Natural killer cell (primary cell): ENCODE measurements around the gene LORICRIN. TPM values are rescaled to one million over a fixed set of nuclear protein-coding genes. Genes with fewer than 3 reads are reported as not detected.

Experiments used
- ATAC-seq, 3 donors: fragments of 150-1000 bp in 2 of 3; fragments of 200-7000 bp in 1 of 3; cut with Tn5 transposase; 1 replicate in 1 of 3; 2 replicates in 2 of 3; pipeline ENCODE4 v1.10.0; 2021; ENCODE audit warnings: mild to moderate bottlenecking in 2 of 3, moderate library complexity in 2 of 3
- DNase-seq, 2 donors: peaks; one replicate each; pipeline versions ENCODE4 v3.0.0 to v3.0.0-alpha.2; 2013 to 2021; ENCODE audit warnings: mixed read lengths in 1 of 2
- H3K27ac ChIP-seq: one replicate; pipeline ENCODE4 v1.5.1; 2013; ENCODE audit warnings: mild to moderate bottlenecking, low read length
- H3K27me3 ChIP-seq: one replicate; pipeline ENCODE4 v1.6.1; 2013; ENCODE audit warnings: low read length; ENCODE audit not compliant: control insufficient read depth, insufficient read depth
- H3K36me3 ChIP-seq: one replicate; pipeline ENCODE4 v1.6.1; 2013; ENCODE audit warnings: low read length; ENCODE audit not compliant: control insufficient read depth, insufficient read depth
- H3K4me1 ChIP-seq: one replicate; pipeline ENCODE4 v1.6.1; 2013; ENCODE audit warnings: low read length; ENCODE audit not compliant: control insufficient read depth, insufficient read depth
- H3K4me3 ChIP-seq: one replicate; pipeline ENCODE4 v1.5.1; 2013; ENCODE audit warnings: low read length
- H3K9me3 ChIP-seq: one replicate; pipeline ENCODE4 v1.6.1; 2013; ENCODE audit warnings: low read length; ENCODE audit not compliant: control insufficient read depth, insufficient read depth
- H3K27ac Mint-ChIP-seq, 2 donors: one replicate each; pipeline ENCODE4 v1.8.0; 2022; ENCODE audit warnings: mild to moderate bottlenecking in 2 of 2, mixed read lengths in 2 of 2, moderate library complexity in 1 of 2
- H3K27me3 Mint-ChIP-seq, 2 donors: one replicate each; pipeline ENCODE4 v1.8.0; 2022; ENCODE audit warnings: low read depth in 2 of 2, mixed read lengths in 2 of 2
- H3K36me3 Mint-ChIP-seq: one replicate; pipeline ENCODE4 v1.8.0; 2022; ENCODE audit warnings: mixed read lengths
- H3K4me1 Mint-ChIP-seq, 2 donors: one replicate each; pipeline ENCODE4 v1.8.0; 2022; ENCODE audit warnings: mixed read lengths in 2 of 2
- H3K4me3 Mint-ChIP-seq: one replicate; pipeline ENCODE4 v1.8.0; 2022; ENCODE audit warnings: mild to moderate bottlenecking, moderate library complexity, mixed read lengths
- H3K9me3 Mint-ChIP-seq, 2 donors: one replicate each; pipeline ENCODE4 v1.8.0; 2022; ENCODE audit warnings: mixed read lengths in 2 of 2
- WGBS: methylation state at CpG from one replicate; pipeline ENCODE4 v1.1.7; 2013; ENCODE audit warnings: missing lambda C conversion rate; ENCODE audit not compliant: insufficient coverage; 5-methylcytosine and 5-hydroxymethylcytosine counted together
- intact Hi-C: fragments of 100-400 bp; cut with micrococcal nuclease; formaldehyde crosslinking; loops from one replicate; pipeline ENCODE4 v1.14.2; 2022
- total RNA-seq, 4 donors: library from RNA; stranded (reverse); fragments of 120-200 nt in 1 of 4; gene quantifications; one replicate each; pipeline versions ENCODE4 v1.2.3 to v1.2.4, GENCODE V29; 2013 to 2022
- TF ChIP-seq, protein P1 (sequence below): fragments of 200-600 bp; IDR thresholded peaks from one replicate; pipeline ENCODE4 v1.8.0; 2022; ENCODE audit warnings: antibody characterized with exemption

LORICRIN gene
- total RNA-seq, 3 donors from 2014 or later (not counting 1 experiment from before 2014, with no cell fraction given), result not detected

DNA sequence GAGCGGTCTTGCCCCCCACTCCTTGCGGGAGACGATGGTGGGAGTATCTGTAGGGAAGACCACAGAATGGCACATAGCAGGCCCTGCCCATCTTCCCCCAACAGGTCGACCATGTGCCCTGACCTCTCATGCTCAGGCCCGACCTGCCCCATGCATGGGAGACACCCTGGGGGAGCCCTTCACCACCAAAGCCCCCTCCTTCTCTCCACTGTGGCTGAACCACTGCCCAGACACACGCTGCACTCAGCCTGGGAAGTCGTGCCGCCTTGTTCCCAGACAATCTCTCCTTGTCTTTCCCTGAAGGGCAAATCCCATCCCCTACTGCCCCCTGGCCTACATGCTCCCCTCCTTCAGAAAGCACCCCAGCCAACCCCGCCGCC lies 47.7 kb downstream of the LORICRIN start:
- no peak overlapping the region for H3K27ac Mint-ChIP-seq
- Histone ChIP-seq H3K4me1 (no peaks in the 10 kb centered on the region), H3K27me3 (no peaks in the 10 kb centered on the region), H3K4me3 (no peak overlapping the region), H3K27ac (no peak overlapping the region), H3K36me3 (no peaks in the 10 kb centered on the region), H3K9me3 (no peaks in the 10 kb centered on the region)
- intact Hi-C loops, result no loop called here
- DNase-seq (no peak), ATAC-seq (no peak)
- no peaks in the 10 kb centered on the region for H3K4me1 Mint-ChIP-seq
- 85% methylated on average over 10 of the region's 10 CpGs for WGBS
- H3K36me3 Mint-ChIP-seq, result no peaks in the 10 kb centered on the region
- no peak overlapping the region for H3K4me3 Mint-ChIP-seq
- H3K9me3 Mint-ChIP-seq, result no peaks in the 10 kb centered on the region
- TF ChIP-seq, protein P1, sequence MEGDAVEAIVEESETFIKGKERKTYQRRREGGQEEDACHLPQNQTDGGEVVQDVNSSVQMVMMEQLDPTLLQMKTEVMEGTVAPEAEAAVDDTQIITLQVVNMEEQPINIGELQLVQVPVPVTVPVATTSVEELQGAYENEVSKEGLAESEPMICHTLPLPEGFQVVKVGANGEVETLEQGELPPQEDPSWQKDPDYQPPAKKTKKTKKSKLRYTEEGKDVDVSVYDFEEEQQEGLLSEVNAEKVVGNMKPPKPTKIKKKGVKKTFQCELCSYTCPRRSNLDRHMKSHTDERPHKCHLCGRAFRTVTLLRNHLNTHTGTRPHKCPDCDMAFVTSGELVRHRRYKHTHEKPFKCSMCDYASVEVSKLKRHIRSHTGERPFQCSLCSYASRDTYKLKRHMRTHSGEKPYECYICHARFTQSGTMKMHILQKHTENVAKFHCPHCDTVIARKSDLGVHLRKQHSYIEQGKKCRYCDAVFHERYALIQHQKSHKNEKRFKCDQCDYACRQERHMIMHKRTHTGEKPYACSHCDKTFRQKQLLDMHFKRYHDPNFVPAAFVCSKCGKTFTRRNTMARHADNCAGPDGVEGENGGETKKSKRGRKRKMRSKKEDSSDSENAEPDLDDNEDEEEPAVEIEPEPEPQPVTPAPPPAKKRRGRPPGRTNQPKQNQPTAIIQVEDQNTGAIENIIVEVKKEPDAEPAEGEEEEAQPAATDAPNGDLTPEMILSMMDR, result no peak
- H3K27me3 Mint-ChIP-seq, result peaks cover 0 to 19% of the 10 kb centered on the region in 2 donors

DNA sequence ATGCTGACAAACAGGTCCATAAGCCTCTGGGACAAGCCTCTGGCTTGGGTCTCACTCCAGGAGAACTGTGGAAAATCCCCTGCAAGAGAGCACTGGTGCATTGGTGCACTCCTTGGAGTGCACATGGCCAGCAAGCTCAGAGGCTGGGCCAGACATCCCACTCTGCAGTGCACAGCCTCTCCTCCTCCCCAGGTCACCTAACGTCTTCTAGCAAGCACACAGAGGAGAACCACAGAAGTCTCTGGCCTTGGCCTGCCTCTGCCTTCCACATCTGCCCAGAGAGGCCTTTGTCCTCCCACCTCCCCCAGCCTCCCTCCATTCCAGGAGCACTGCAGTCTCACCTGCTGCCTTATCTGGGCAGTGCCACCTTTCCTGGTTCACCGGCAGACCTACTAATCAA lies 49.1 kb downstream of the LORICRIN start:
- no peak overlapping the region for H3K4me3 ChIP-seq
- no peak overlapping the region for H3K4me3 Mint-ChIP-seq
- H3K27ac Mint-ChIP-seq, result no peak overlapping the region
- peaks cover 3 to 19% of the 10 kb centered on the region in 2 donors for H3K27me3 Mint-ChIP-seq
- ATAC-seq (no peak), DNase-seq (no peak)
- H3K9me3 Mint-ChIP-seq, result no peaks in the 10 kb centered on the region
- no peaks in the 10 kb centered on the region for H3K4me1 Mint-ChIP-seq
- 81% methylated on average over 2 of the region's 2 CpGs for WGBS
- no peaks in the 10 kb centered on the region for H3K4me1 ChIP-seq
- H3K9me3 ChIP-seq, result no peaks in the 10 kb centered on the region
- H3K36me3 ChIP-seq, result no peaks in the 10 kb centered on the region
- TF ChIP-seq, protein P1, result no peak
- H3K36me3 Mint-ChIP-seq, result no peaks in the 10 kb centered on the region
- H3K27me3 ChIP-seq, result no peaks in the 10 kb centered on the region
- intact Hi-C loops, result no loop called here
- H3K27ac ChIP-seq, result no peak overlapping the region

DNA sequence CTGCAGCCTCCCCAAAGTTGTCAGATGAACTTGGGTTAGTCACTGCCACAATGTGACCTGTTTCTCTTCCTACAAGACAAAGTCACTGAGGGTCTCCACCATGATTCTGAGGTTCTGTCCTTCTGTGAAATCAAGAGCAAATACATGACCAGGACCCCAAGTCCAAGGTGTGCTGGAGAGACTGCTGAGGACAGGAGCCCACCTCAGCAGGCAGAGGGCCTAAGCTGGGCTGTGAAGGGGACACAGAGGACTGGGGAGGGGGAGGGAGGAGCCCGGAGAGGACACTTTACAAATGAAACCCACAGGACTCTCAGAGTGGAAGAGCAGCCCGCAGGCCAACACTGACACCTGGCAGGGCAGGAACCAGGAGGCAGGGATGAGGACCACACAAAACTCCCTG lies 50.0 kb downstream of the LORICRIN start:
- H3K9me3 Mint-ChIP-seq, result no peaks in the 10 kb centered on the region

DNA sequence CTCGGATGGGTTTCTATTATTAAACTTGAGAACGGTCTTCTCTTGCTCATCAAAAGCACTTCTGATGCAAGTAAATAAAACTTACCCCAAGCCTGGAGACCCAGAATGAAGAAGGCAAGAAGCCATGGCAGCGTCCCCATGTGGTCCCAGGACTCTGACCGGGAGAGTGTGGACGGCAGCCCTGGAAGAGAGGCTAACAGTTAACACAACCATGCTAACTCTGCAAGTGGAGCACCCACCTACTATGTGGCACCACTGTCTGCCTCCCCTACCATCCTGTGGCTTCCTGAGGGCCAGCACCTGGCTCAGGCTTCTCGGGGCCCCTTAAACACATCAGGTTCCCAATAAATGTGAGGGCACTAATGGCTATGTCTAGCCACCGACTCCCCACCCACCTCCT lies 51.0 kb downstream of the LORICRIN start:
- H3K27ac Mint-ChIP-seq, result no peak overlapping the region
- ATAC-seq, result no peak
- 79% methylated on average over 6 of the region's 7 CpGs for WGBS
- TF ChIP-seq, protein P1, result no peak
- no peak overlapping the region for H3K4me3 Mint-ChIP-seq
- peaks cover 3 to 15% of the 10 kb centered on the region in 2 donors for H3K27me3 Mint-ChIP-seq
- no peaks in the 10 kb centered on the region for H3K36me3 ChIP-seq
- no peaks in the 10 kb centered on the region for H3K9me3 ChIP-seq
- no peak overlapping the region for H3K4me3 ChIP-seq
- no peak overlapping the region for H3K27ac ChIP-seq
- H3K36me3 Mint-ChIP-seq, result no peaks in the 10 kb centered on the region
- H3K9me3 Mint-ChIP-seq, result no peaks in the 10 kb centered on the region
- H3K4me1 Mint-ChIP-seq, result no peaks in the 10 kb centered on the region
- H3K27me3 ChIP-seq, result no peaks in the 10 kb centered on the region
- intact Hi-C loops, result no loop called here
- no peak for DNase-seq
- H3K4me1 ChIP-seq, result no peaks in the 10 kb centered on the region

More for the DNA sequence above, 50.0 kb downstream of the LORICRIN start:
- Mint-ChIP-seq H3K4me3 (no peak overlapping the region), H3K4me1 (no peaks in the 10 kb centered on the region), H3K27ac (no peak overlapping the region), H3K36me3 (no peaks in the 10 kb centered on the region), H3K27me3 (peaks cover 3 to 16% of the 10 kb centered on the region in 2 donors)
- no peaks in the 10 kb centered on the region for H3K27me3 ChIP-seq
- no peak overlapping the region for H3K27ac ChIP-seq
- no peaks in the 10 kb centered on the region for H3K9me3 ChIP-seq
- H3K36me3 ChIP-seq, result no peaks in the 10 kb centered on the region
- ATAC-seq (no peak), DNase-seq (no peak)
- TF ChIP-seq, protein P1, result no peak
- intact Hi-C loops, result no loop called here
- H3K4me3 ChIP-seq, result no peak overlapping the region
- WGBS, result 81% methylated on average over 2 of the region's 2 CpGs
- H3K4me1 ChIP-seq, result no peaks in the 10 kb centered on the region
